ENCODE results near the gene ZKSCAN7. TPM values are rescaled to one million over a fixed set of nuclear protein-coding genes. Genes with fewer than 3 reads are reported as not detected.
"Not testable (repeated sequence)": the region's sequence is repeated elsewhere in the genome, so short reads cannot be mapped to it uniquely, and the experiment has no call there.

Gene ZKSCAN7
- total RNA-seq, 1 experiment from 2014 or later, result not detected

DNA sequence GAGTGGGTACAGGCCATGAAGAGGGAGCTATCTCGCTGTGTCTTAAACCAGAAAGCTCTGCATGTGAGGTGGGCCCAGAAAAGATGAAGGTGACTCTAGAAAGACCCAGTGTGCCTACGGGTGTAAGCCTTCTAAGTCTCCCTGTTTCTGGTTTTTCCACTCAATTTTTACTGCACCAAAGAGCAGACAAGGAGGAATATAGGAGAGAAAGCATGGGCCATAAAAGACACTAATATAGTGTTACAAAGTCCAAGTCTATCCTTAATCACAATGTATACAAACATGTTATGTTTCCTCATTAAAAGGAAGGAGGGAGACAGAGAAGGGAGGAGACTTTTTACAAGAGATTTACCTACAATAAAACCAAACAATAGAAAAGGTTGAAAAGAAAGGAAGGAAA, 24.1 kb upstream of the ZKSCAN7 start:
- TF ChIP-seq POLR2AphosphoS5 (IDR thresholded peaks at IDR 0.05; ENCODE audit: low read depth, low read length) (no peak), SIN3A (IDR thresholded peaks at IDR 0.05; ENCODE audit: borderline replicate concordance, insufficient read depth, low read depth, low read length) (no peak), TCF7L2 (IDR thresholded peaks at IDR 0.05; ENCODE audit: low read depth, low read length) (no peak)
- TF ChIP-seq, protein P1, sequence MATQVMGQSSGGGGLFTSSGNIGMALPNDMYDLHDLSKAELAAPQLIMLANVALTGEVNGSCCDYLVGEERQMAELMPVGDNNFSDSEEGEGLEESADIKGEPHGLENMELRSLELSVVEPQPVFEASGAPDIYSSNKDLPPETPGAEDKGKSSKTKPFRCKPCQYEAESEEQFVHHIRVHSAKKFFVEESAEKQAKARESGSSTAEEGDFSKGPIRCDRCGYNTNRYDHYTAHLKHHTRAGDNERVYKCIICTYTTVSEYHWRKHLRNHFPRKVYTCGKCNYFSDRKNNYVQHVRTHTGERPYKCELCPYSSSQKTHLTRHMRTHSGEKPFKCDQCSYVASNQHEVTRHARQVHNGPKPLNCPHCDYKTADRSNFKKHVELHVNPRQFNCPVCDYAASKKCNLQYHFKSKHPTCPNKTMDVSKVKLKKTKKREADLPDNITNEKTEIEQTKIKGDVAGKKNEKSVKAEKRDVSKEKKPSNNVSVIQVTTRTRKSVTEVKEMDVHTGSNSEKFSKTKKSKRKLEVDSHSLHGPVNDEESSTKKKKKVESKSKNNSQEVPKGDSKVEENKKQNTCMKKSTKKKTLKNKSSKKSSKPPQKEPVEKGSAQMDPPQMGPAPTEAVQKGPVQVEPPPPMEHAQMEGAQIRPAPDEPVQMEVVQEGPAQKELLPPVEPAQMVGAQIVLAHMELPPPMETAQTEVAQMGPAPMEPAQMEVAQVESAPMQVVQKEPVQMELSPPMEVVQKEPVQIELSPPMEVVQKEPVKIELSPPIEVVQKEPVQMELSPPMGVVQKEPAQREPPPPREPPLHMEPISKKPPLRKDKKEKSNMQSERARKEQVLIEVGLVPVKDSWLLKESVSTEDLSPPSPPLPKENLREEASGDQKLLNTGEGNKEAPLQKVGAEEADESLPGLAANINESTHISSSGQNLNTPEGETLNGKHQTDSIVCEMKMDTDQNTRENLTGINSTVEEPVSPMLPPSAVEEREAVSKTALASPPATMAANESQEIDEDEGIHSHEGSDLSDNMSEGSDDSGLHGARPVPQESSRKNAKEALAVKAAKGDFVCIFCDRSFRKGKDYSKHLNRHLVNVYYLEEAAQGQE (IDR thresholded peaks at IDR 0.05; ENCODE audit: insufficient read depth in 1 of 2, low read depth in 2 of 2, low read length in 1 of 2), result no peak
- TF ChIP-seq, protein P2, sequence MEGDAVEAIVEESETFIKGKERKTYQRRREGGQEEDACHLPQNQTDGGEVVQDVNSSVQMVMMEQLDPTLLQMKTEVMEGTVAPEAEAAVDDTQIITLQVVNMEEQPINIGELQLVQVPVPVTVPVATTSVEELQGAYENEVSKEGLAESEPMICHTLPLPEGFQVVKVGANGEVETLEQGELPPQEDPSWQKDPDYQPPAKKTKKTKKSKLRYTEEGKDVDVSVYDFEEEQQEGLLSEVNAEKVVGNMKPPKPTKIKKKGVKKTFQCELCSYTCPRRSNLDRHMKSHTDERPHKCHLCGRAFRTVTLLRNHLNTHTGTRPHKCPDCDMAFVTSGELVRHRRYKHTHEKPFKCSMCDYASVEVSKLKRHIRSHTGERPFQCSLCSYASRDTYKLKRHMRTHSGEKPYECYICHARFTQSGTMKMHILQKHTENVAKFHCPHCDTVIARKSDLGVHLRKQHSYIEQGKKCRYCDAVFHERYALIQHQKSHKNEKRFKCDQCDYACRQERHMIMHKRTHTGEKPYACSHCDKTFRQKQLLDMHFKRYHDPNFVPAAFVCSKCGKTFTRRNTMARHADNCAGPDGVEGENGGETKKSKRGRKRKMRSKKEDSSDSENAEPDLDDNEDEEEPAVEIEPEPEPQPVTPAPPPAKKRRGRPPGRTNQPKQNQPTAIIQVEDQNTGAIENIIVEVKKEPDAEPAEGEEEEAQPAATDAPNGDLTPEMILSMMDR (IDR thresholded peaks at IDR 0.05), result no peak
- DNase-seq (ENCODE audit: low read depth, low spot score), result no peak
- Histone ChIP-seq H3K27me3 (ENCODE audit: control insufficient read depth, insufficient read depth, low read length) (no peaks in the 10 kb centered on the region), H3K27ac (ENCODE audit: low read length) (no peak overlapping the region), H3K9me3 (ENCODE audit: control insufficient read depth, insufficient read depth, low read depth, low read length) (no peaks in the 10 kb centered on the region), H3K36me3 (ENCODE audit: control insufficient read depth, insufficient read depth, low read length) (no peaks in the 10 kb centered on the region), H3K4me1 (ENCODE audit: control insufficient read depth, insufficient read depth, low read length) (no peaks in the 10 kb centered on the region), H3K4me3 (ENCODE audit: low read depth in 2 of 2, low read length in 2 of 2) (no peak overlapping the region)
- in situ Hi-C loops (cut with HindIII; ENCODE audit: low pct_unique_long_range_greater_than_20kb, low sequenced_read_pairs) (no loop called here), intact Hi-C loops (cut with micrococcal nuclease; ENCODE audit: unreplicated experiment) (loop anchor here (5.0 to 10.0 kb wide), 2 partner anchors 94 to 381 kb away; partner anchors contain the start of gene ZNF197)
- ChIA-PET POLR2A (no interaction called here), CTCF (interaction anchor here (0.7 kb wide), 1 partner anchor 97 kb away, joined by 8 read pairs; no protein-coding TSS in a partner anchor)
- BruUV-seq (replicated peaks), result no TSS peak
- ATAC-seq, result no peak

DNA sequence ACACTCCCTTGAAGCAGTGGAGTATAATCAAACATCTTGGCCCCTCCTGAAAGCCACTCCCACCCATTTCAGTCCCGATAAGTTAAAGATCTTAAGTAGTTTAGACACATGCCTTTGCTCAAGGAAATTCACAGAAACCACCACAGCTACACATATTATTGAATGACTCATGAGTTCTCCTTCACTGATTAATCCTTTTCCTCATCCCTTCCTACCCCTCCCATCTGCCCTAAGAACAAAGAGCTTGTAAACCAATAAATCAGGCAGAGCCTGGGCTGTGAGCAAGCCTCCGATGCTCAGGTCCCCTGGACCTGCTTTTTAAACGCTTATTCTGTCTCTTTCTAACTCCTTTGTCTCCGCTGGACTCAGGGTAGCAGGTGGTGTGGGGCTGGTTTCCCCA, 20.3 kb upstream of the ZKSCAN7 start:
- intact Hi-C loops (cut with micrococcal nuclease; ENCODE audit: unreplicated experiment), result loop anchor here (5.0 to 10.0 kb wide), 2 partner anchors 90 to 378 kb away; partner anchors contain the start of gene ZNF197
- H3K4me1 ChIP-seq (ENCODE audit: control insufficient read depth, insufficient read depth, low read length); ATAC-seq; POLR2A ChIA-PET; in situ Hi-C loops (cut with HindIII; ENCODE audit: low pct_unique_long_range_greater_than_20kb, low sequenced_read_pairs); H3K9me3 ChIP-seq (ENCODE audit: control insufficient read depth, insufficient read depth, low read depth, low read length); H3K27me3 ChIP-seq (ENCODE audit: control insufficient read depth, insufficient read depth, low read length); DNase-seq (ENCODE audit: low read depth, low spot score); CTCF ChIA-PET; H3K27ac ChIP-seq (ENCODE audit: low read length); H3K36me3 ChIP-seq (ENCODE audit: control insufficient read depth, insufficient read depth, low read length); BruUV-seq (replicated peaks); H3K4me3 ChIP-seq (ENCODE audit: low read depth in 2 of 2, low read length in 2 of 2): not testable (repeated sequence)

DNA sequence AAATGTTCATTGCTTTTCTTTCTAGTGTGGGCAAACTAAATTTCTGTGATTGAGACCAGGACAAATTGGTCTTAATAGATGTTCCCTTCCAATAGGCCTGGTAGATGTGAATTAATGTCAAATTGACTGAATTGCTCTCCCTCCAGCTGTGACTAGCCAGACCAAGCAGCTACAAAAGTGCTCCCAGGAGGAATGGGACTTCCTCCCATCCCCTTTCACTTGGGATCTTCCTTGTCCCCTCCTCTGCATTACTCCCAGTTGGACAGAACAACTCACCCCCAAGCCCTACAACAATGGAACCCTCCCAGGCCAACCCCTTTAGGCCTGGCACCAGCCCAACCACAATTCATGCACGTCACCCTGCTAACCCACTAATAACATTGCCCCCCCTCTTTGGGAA, 19.6 kb upstream of the ZKSCAN7 start:
- intact Hi-C loops (cut with micrococcal nuclease; ENCODE audit: unreplicated experiment) (loop anchor here (10.0 kb wide), 1 partner anchor 89 kb away; the partner anchor contains the start of gene ZNF197), in situ Hi-C loops (cut with HindIII; ENCODE audit: low pct_unique_long_range_greater_than_20kb, low sequenced_read_pairs) (no loop called here)
- Histone ChIP-seq H3K4me3 (ENCODE audit: low read depth in 2 of 2, low read length in 2 of 2) (no peak overlapping the region), H3K4me1 (ENCODE audit: control insufficient read depth, insufficient read depth, low read length) (no peaks in the 10 kb centered on the region), H3K36me3 (ENCODE audit: control insufficient read depth, insufficient read depth, low read length) (no peaks in the 10 kb centered on the region), H3K27ac (ENCODE audit: low read length) (no peak overlapping the region), H3K9me3 (ENCODE audit: control insufficient read depth, insufficient read depth, low read depth, low read length) (no peaks in the 10 kb centered on the region), H3K27me3 (ENCODE audit: control insufficient read depth, insufficient read depth, low read length) (no peaks in the 10 kb centered on the region)
- DNase-seq (ENCODE audit: low read depth, low spot score), result no peak
- ChIA-PET POLR2A (no interaction called here), CTCF (no interaction called here)
- BruUV-seq (replicated peaks), result no TSS peak
- TF ChIP-seq TCF7L2 (IDR thresholded peaks at IDR 0.05; ENCODE audit: low read depth, low read length) (no peak), POLR2AphosphoS5 (IDR thresholded peaks at IDR 0.05; ENCODE audit: low read depth, low read length) (no peak), SIN3A (IDR thresholded peaks at IDR 0.05; ENCODE audit: borderline replicate concordance, insufficient read depth, low read depth, low read length) (no peak)
- TF ChIP-seq, protein P2 (IDR thresholded peaks at IDR 0.05), result no peak
- TF ChIP-seq, protein P1 (IDR thresholded peaks at IDR 0.05; ENCODE audit: insufficient read depth in 1 of 2, low read depth in 2 of 2, low read length in 1 of 2), result no peak
- ATAC-seq, result no peak

DNA sequence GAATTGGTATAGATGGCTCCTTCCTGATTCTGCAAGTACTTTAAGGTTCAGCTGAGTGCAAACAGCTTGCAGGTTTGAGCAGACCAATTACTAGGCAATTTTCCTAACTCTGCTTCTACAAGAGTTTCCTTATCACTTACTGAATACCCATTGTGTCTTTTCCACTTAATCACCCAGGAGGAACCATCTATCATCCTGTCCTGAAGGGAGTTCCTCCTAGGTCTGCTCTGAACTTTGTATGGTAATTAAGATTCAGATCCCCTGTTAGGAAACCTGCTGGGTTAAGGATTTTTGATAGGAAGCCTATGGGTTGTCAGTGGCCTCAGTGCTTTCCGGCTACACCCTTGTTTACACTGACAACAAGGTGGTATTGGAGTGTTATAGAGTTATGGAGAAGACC, 10.2 kb upstream of the ZKSCAN7 start:
- H3K4me1 ChIP-seq (ENCODE audit: control insufficient read depth, insufficient read depth, low read length); POLR2A ChIA-PET; H3K36me3 ChIP-seq (ENCODE audit: control insufficient read depth, insufficient read depth, low read length); intact Hi-C loops (cut with micrococcal nuclease; ENCODE audit: unreplicated experiment); in situ Hi-C loops (cut with HindIII; ENCODE audit: low pct_unique_long_range_greater_than_20kb, low sequenced_read_pairs); CTCF ChIA-PET; H3K27me3 ChIP-seq (ENCODE audit: control insufficient read depth, insufficient read depth, low read length); BruUV-seq (replicated peaks); H3K27ac ChIP-seq (ENCODE audit: low read length); ATAC-seq; DNase-seq (ENCODE audit: low read depth, low spot score); H3K4me3 ChIP-seq (ENCODE audit: low read depth in 2 of 2, low read length in 2 of 2); H3K9me3 ChIP-seq (ENCODE audit: control insufficient read depth, insufficient read depth, low read depth, low read length): not testable (repeated sequence)

All from Panc1 (cell line).